Middle frontal gyrus (tissue), 1 donor: ENCODE data around the gene ADARB2.

ENCODE experiments used
- DNase-seq: peaks from one replicate; pipeline ENCODE4 v3.0.0-alpha.2; 2015; ENCODE audit warnings: low spot score; ENCODE audit errors: extremely low spot score

ADARB2 gene

GRCh38 chr10:1377740-1378397 lies 359.5 kb downstream of the ADARB2 start:
- DNase-seq, result no peak

GRCh38 chr10:1377231-1377630 lies 360.1 kb downstream of the ADARB2 start:
- DNase-seq, result no peak

GRCh38 chr10:1376384-1376945 lies 360.9 kb downstream of the ADARB2 start:
- no peak for DNase-seq

- DNase-seq, result no peak
Observed at GRCh38 chr10:1375346-1376170, 361.8 kb downstream of the ADARB2 start.

GRCh38 chr10:1374511-1375345 lies 362.6 kb downstream of the ADARB2 start:
- DNase-seq, result no peak

- DNase-seq, result no peak
Observed at GRCh38 chr10:1373287-1373686, 364.0 kb downstream of the ADARB2 start.

- no peak for DNase-seq
Observed at GRCh38 chr10:1372212-1372611, 365.1 kb downstream of the ADARB2 start.

- no peak for DNase-seq
Observed at GRCh38 chr10:1370298-1370697, 367.0 kb downstream of the ADARB2 start.

- DNase-seq, result no peak
Observed at GRCh38 chr10:1369665-1370064, 367.7 kb downstream of the ADARB2 start.

- DNase-seq, result no peak
Observed at GRCh38 chr10:1369197-1369596, 368.1 kb downstream of the ADARB2 start.

GRCh38 chr10:1368842-1369171 lies 368.5 kb downstream of the ADARB2 start:
- no peak for DNase-seq

- no peak for DNase-seq
Observed at GRCh38 chr10:1367938-1368841, 369.1 kb downstream of the ADARB2 start.

GRCh38 chr10:1366811-1367425 lies 370.4 kb downstream of the ADARB2 start:
- no peak for DNase-seq

GRCh38 chr10:1366322-1366691 lies 371.0 kb downstream of the ADARB2 start:
- no peak for DNase-seq

- no peak for DNase-seq
Observed at GRCh38 chr10:1365540-1366321, 371.6 kb downstream of the ADARB2 start.

GRCh38 chr10:1364151-1364910 lies 373.0 kb downstream of the ADARB2 start:
- DNase-seq, result no peak

GRCh38 chr10:1363446-1364121 lies 373.7 kb downstream of the ADARB2 start:
- DNase-seq, result no peak
